Motor neuron (in vitro differentiated cells): ENCODE data around the gene MAP7D1. TPM values are rescaled to one million over a fixed set of nuclear protein-coding genes. Genes with fewer than 3 reads are reported as not detected.
A peak's percentile ranks its signal among the peaks of the same experiment; 100 is the strongest.
"Not testable (repeated sequence)": the region's sequence is repeated elsewhere in the genome, so short reads cannot be mapped to it uniquely, and the experiment has no call there.

Source experiments
- ATAC-seq, 8 experiments: fragments of 200-7000 bp; cut with Tn5 transposase; replicated peaks in 6 of 8; 2 replicates each; pipeline ENCODE4 v1.8.0; 2021; ENCODE audit warnings: mild to moderate bottlenecking in 8 of 8, moderate library complexity in 8 of 8
- H3K27ac ChIP-seq, 2 donors: fragments of 250-450 bp; sonication (Bioruptor Pico); 2 replicates each; pipeline ENCODE4 v1.9.0; 2021; ENCODE audit warnings: antibody characterized with exemption in 2 of 2, mild to moderate bottlenecking in 2 of 2, moderate library complexity in 1 of 2
- H3K4me1 ChIP-seq, 2 donors: fragments of 250-450 bp; sonication (Bioruptor Pico); replicated peaks in 1 of 2; 2 replicates each; pipeline ENCODE4 v1.6.1; 2021; ENCODE audit warnings: antibody characterized with exemption in 2 of 2, mild to moderate bottlenecking in 2 of 2, moderate library complexity in 1 of 2
- H3K4me3 ChIP-seq, 5 donors: fragments of 250-450 bp; sonication (Bioruptor Pico); 2 replicates each; pipeline ENCODE4 v1.9.0; 2021; ENCODE audit warnings: antibody characterized with exemption in 5 of 5, mild to moderate bottlenecking in 5 of 5, moderate library complexity in 4 of 5
- WGBS, 10 experiments: fragments of 450-650 bp; shearing (Covaris generic); methylation state at CpG; one replicate each; pipeline ENCODE4 v1.0.0; 2022; 5-methylcytosine and 5-hydroxymethylcytosine counted together
- in situ Hi-C, 9 experiments: fragments of 400-800 bp; cut with MboI; loops; one replicate each; pipeline ENCODE4 v1.15.0; 2021; ENCODE audit warnings: low sequenced_read_pairs in 9 of 9, low pct_unique_long_range_greater_than_20kb in 2 of 9; ENCODE audit not compliant: unreplicated experiment in 9 of 9
- total RNA-seq, 8 experiments: library from RNA; unstranded; fragments of 300-600 nt; gene quantifications; 2 replicates each; pipeline versions ENCODE4 v1.2.3 to v1.2.4, GENCODE V29; 2022

MAP7D1 gene
- total RNA-seq, 8 experiments from 2014 or later, result 50.7 to 174 (median 94.9) TPM

DNA sequence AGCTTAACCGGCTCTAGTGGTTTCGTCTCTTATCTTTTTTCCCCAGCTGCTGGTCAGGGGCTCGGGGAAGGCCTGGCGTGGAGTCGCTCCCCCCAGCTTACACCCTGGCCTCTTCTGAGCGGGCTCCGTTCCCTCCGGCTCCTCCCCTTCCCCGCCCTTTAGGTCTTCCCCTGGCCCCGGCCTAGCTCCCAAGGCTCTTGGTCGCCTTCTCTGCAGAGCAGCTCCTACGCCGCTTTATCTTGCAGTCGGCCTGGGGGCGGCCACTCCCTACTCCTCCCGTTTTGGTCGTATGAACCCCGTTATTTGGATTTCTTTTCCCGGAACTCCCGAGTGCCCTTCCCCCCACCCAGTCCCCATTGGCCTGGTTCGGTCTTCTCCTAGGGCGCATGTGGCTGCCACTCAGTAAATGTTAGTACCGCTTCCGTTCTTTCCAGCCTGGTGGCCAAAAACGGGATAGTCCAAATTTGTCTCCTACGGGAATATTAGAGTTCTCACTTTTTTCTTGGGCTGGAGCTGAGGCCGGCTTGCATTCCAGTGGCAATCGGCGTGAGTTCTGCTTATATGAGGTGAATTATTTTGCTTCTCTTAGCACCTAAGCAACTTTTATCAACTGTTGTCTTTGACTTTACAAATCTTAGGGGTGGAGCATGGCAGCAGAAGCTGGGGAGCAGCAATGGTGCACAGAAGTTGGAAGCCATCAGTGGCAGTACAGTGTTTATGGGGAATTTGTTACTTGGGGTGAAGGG lies 68.8 kb downstream of the MAP7D1 start:
- in situ Hi-C loops, result no loop called here
- WGBS, 10 experiments, result 0 to 1% (median 0%) methylated on average over 5 to 19 of the region's 29 CpGs; no CpG with 5 or more reads in 3 of the 10 experiments
- Histone ChIP-seq H3K4me3 (peak overlapping the region; percentile 66 to 77 (median 73)), H3K27ac (peak overlapping the region; percentile 92 to 98), H3K4me1 (peaks cover 11 to 17% of the 10 kb centered on the region in 2 donors)
- peak; percentile 59 to 76 (median 72) for ATAC-seq

DNA sequence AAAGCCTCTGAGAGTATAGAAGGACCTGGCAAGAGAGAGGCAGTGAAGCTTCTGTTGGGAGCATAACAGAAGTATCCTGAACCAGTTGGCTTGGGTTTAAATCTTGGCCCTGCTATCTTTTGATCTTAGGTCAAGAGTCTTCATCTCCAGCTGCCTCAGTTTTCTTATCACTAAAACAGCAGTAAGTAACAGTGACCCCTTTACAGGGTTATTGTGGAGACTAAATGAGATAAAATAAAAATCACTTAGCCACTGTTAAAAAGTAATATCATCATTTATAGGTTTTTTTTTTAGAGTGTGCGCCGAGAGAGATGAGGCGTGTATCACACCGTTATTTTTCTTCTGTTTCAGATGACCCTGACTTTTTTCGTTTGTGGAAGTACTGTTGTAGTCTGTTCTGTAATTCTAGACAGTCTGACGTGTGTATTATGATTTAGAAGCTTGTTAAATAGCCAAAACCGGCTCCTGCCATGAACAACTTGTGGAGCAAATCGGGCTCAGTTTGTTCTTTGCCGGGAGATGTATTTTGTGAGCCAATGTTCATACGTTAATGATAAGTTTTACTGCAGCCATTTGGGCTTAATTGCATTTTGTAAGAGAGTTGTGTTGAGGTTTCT lies 69.4 kb downstream of the MAP7D1 start:
- in situ Hi-C loops, result no loop called here
- Histone ChIP-seq H3K4me1 (peaks cover 11 to 17% of the 10 kb centered on the region in 2 donors), H3K27ac (peak overlapping the region; percentile 92 to 98), H3K4me3 (peak overlapping the region; percentile 66 to 77 (median 73))
- WGBS, 10 experiments, result 4 to 79% (median 46%) methylated on average over 3 to 10 of the region's 10 CpGs
- no peak for ATAC-seq

DNA sequence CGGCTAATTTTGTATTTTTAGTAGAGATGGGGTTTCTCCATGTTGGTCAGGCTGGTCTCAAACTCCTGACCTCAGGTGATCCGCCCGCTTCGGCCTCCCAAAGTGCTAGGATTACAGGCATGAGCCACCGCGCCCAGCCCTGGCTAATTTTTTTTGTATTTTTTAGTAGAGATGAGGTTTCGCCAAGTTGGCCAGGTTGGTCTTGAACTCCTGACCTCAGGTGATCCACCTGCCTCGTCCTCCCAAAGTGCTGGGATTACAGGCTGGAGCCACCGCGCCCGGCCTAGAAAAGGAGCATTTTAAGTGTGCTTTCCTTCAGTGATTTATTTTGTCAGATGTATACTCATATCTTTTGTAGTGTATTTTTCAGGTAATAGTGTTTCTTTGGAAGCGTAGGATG lies 74.3 kb downstream of the MAP7D1 start:
- 91 to 100% (median 100%) methylated on average over 1 to 11 of the region's 12 CpGs; no CpG with 5 or more reads in 3 of the 10 experiments for WGBS, 10 experiments

More for the DNA sequence above, 74.3 kb downstream of the MAP7D1 start:
- H3K4me3 ChIP-seq, in situ Hi-C loops, ATAC-seq, H3K4me1 ChIP-seq, H3K27ac ChIP-seq: not testable (repeated sequence)

Other genes with a start within 250 kb of the MAP7D1 start
- 10 to 100 TPM; 10.5 to 35.0 (median 16.9) TPM for gene AGO3, start 225.1 kb upstream of the MAP7D1 start, total RNA-seq
- gene TEKT2, start 72.1 kb upstream of the MAP7D1 start, total RNA-seq, result 10 to 100 TPM in 3 of 8 experiments, 1 to 10 TPM in 2, under 1 TPM in 2, not detected in 1; 0.49 to 23.8 (median 9.1) TPM
- 10 to 100 TPM; 21.7 to 45.8 (median 38.6) TPM for gene ADPRS, start 67.3 kb upstream of the MAP7D1 start, total RNA-seq
- gene COL8A2, start 30.9 kb upstream of the MAP7D1 start, total RNA-seq, result 10 to 100 TPM in 1 of 8 experiments, 1 to 10 TPM in 2, under 1 TPM in 5; 0.31 to 12.3 (median 0.61) TPM
- 100 to 1,000 TPM in 1 of 8 experiments, 10 to 100 TPM in 7; 56.1 to 121 (median 69.5) TPM for gene TRAPPC3, start 6.7 kb upstream of the MAP7D1 start, total RNA-seq
- gene THRAP3, start 68.3 kb downstream of the MAP7D1 start, total RNA-seq, result 100 to 1,000 TPM in 6 of 8 experiments, 10 to 100 TPM in 2; 72.6 to 139 (median 104) TPM
- gene SH3D21, start 150.2 kb downstream of the MAP7D1 start, total RNA-seq, result 10 to 100 TPM in 2 of 8 experiments, 1 to 10 TPM in 6; 3.7 to 14.7 (median 7.6) TPM
- gene EVA1B, start 167.5 kb downstream of the MAP7D1 start, total RNA-seq, result 10 to 100 TPM in 7 of 8 experiments, 1 to 10 TPM in 1; 7.6 to 43.0 (median 12.6) TPM
- gene STK40, start 229.8 kb downstream of the MAP7D1 start, total RNA-seq, result 10 to 100 TPM; 21.2 to 49.9 (median 30.9) TPM
- 10 to 100 TPM; 32.4 to 68.7 (median 40.2) TPM for gene LSM10, start 241.7 kb downstream of the MAP7D1 start, total RNA-seq